GM15510 (cell line): Measurements from ENCODE around the gene POTED.
"Not testable (repeated sequence)": the region's sequence is repeated elsewhere in the genome, so short reads cannot be mapped to it uniquely, and the experiment has no call there.

Experiments
- POLR2A ChIP-seq: IDR thresholded peaks from 3 replicates; pipeline ENCODE4 v1.6.1; 2011; ENCODE audit warnings: borderline replicate concordance; ENCODE audit not compliant: insufficient read length; ENCODE audit errors: extremely low read depth

POTED gene

DNA sequence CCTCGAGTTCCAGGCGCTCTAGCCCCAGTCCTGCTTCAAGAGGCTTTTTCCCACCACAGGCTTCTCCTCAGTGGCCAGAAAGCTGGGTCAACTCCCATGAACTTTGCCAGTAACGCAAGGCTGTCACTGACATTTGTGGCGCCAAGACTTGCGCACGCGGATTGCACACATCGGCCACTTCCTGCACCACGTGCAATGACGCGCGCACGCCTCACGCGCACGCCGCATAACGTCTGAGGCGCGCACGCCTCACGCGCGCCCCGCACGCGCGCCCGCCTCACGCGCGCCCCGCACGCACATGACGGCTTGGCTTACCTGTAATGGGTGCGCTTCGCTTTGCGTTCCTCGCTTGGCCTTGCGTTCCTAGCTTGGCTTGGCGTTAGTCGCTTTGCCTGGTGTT lies at the start of gene POTED:
Gene POTED, plus strand, starts transcription at position 301 of the 400 bp plus-strand sequence. CDS start 452 bp downstream, outside the sequence.
- not testable (repeated sequence) for TF ChIP-seq POLR2A
